ENCODE measurements around the gene TBPL1. TPM values are rescaled to one million over a fixed set of nuclear protein-coding genes. Genes with fewer than 3 reads are reported as not detected.

Gene TBPL1
- polyA plus RNA-seq, 2 of the 4 experiments (the other 2 are of a cell fraction) = 22.4 to 41.1 TPM

DNA sequence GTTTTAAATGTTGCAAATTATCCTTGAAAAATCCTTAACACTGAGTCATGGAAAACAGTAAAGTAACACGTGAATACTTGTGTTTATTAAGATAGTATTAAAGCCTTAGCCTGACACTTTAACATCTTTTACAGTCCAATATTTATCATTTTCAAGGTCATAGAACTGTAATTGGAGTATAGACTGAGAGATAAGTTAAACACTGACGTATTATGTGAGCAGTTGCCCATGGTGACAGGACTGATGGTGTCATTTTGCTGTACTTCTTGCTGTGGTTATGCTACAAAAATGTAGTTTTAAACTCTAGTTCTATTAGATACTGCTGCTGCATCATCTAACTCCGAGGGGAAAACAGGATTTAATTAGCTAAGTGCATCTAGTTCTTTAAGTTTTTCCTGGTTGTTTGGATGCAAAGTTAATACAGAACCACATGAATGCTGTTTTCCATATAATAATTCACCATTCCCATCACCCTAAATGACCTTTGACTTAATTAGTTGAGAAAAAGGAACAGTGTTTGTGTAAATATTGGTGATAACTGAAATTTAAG, 61.6 kb downstream of the TBPL1 start:
- H3K4me2 ChIP-seq = no peak overlapping the region
- DNase-seq (ENCODE audit: low read depth in 1 of 2, low spot score in 1 of 2) (no peak), FAIRE-seq (no peak), ATAC-seq (no peak)
- no peak overlapping the region for H3K4me3 ChIP-seq
- peaks cover 3% of the 10 kb centered on the region; the same call in 1 of the 3 replicates for H3K4me1 ChIP-seq
- POLR2A ChIA-PET = no interaction called here
- CTCF ChIA-PET = interaction anchor here (0.7 to 1.0 kb wide), 2 partner anchors 9 to 11 kb away, joined by 3 read pairs; no protein-coding TSS in a partner anchor
- no peak overlapping the region for H3K27ac ChIP-seq
- TF ChIP-seq ELK1 (IDR thresholded peaks at IDR 0.05; ENCODE audit: low read depth, low read length) = no peak
- no peak for TF ChIP-seq EHMT2 (IDR thresholded peaks at IDR 0.05; ENCODE audit: low read depth)
- 59% methylated on average over 3 of the region's 3 CpGs for WGBS (ENCODE audit: missing lambda C conversion rate)
- no peaks in the 10 kb centered on the region for H3K9me3 ChIP-seq

GRCh38 chr6:134015719-134016557, 62.9 kb downstream of the TBPL1 start:
- H3K27ac ChIP-seq = no peak overlapping the region
- DNase-seq (ENCODE audit: low read depth in 1 of 2, low spot score in 1 of 2) = no peak

GRCh38 chr6:134016558-134016814, 63.5 kb downstream of the TBPL1 start:
- Histone ChIP-seq H3K9me3 (no peaks in the 10 kb centered on the region), H3K4me2 (no peak overlapping the region), H3K4me3 (no peak overlapping the region), H3K27ac (no peak overlapping the region), H3K4me1 (peaks cover 3% of the 10 kb centered on the region; the same call in 1 of the 3 replicates)
- ChIA-PET CTCF (interaction anchor here (0.8 to 1.1 kb wide), 2 partner anchors 12 to 47 kb away, joined by 3 to 5 read pairs; no protein-coding TSS in a partner anchor), POLR2A (no interaction called here)
- ATAC-seq = no peak
- TF ChIP-seq MAZ (IDR thresholded peaks at IDR 0.05; ENCODE audit: borderline replicate concordance, low read depth, low read length) = no peak
- no peak for TF ChIP-seq EHMT2 (IDR thresholded peaks at IDR 0.05; ENCODE audit: low read depth)
- TF ChIP-seq CHD4 (IDR thresholded peaks at IDR 0.05; ENCODE audit: borderline replicate concordance) = no peak
- TF ChIP-seq ZSCAN20 (CRISPR knock-in tag; IDR thresholded peaks at IDR 0.05) = no peak
- TF ChIP-seq, protein P1, sequence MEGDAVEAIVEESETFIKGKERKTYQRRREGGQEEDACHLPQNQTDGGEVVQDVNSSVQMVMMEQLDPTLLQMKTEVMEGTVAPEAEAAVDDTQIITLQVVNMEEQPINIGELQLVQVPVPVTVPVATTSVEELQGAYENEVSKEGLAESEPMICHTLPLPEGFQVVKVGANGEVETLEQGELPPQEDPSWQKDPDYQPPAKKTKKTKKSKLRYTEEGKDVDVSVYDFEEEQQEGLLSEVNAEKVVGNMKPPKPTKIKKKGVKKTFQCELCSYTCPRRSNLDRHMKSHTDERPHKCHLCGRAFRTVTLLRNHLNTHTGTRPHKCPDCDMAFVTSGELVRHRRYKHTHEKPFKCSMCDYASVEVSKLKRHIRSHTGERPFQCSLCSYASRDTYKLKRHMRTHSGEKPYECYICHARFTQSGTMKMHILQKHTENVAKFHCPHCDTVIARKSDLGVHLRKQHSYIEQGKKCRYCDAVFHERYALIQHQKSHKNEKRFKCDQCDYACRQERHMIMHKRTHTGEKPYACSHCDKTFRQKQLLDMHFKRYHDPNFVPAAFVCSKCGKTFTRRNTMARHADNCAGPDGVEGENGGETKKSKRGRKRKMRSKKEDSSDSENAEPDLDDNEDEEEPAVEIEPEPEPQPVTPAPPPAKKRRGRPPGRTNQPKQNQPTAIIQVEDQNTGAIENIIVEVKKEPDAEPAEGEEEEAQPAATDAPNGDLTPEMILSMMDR (IDR thresholded peaks at IDR 0.05) = no peak
- TF ChIP-seq KDM5A (IDR thresholded peaks at IDR 0.05) = no peak
- TF ChIP-seq HOXB13 (CRISPR knock-in tag; IDR thresholded peaks at IDR 0.05; ENCODE audit: low read depth) = no peak
- TF ChIP-seq RFX5 (IDR thresholded peaks at IDR 0.05) = no peak
- no peak for TF ChIP-seq SMC3 (IDR thresholded peaks at IDR 0.05)
- no peak for TF ChIP-seq NR3C1 (IDR thresholded peaks at IDR 0.05)
- no peak for TF ChIP-seq ZNF302 (CRISPR knock-in tag; IDR thresholded peaks at IDR 0.05)
- TF ChIP-seq ELK1 (IDR thresholded peaks at IDR 0.05; ENCODE audit: low read depth, low read length) = no peak
- no peak for TF ChIP-seq TFCP2L1 (CRISPR knock-in tag; IDR thresholded peaks at IDR 0.05)
- TF ChIP-seq TP53 (CRISPR knock-in tag; IDR thresholded peaks at IDR 0.05) = no peak
- TF ChIP-seq CHD2 (IDR thresholded peaks at IDR 0.05; ENCODE audit: low read length, partially characterized antibody) = no peak
- TF ChIP-seq, protein P2, sequence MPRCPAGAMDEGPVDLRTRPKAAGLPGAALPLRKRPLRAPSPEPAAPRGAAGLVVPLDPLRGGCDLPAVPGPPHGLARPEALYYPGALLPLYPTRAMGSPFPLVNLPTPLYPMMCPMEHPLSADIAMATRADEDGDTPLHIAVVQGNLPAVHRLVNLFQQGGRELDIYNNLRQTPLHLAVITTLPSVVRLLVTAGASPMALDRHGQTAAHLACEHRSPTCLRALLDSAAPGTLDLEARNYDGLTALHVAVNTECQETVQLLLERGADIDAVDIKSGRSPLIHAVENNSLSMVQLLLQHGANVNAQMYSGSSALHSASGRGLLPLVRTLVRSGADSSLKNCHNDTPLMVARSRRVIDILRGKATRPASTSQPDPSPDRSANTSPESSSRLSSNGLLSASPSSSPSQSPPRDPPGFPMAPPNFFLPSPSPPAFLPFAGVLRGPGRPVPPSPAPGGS (IDR thresholded peaks at IDR 0.05) = no peak
- no peak for TF ChIP-seq MAFK (IDR thresholded peaks at IDR 0.05; ENCODE audit: partially characterized antibody)
- TF ChIP-seq, protein P3, sequence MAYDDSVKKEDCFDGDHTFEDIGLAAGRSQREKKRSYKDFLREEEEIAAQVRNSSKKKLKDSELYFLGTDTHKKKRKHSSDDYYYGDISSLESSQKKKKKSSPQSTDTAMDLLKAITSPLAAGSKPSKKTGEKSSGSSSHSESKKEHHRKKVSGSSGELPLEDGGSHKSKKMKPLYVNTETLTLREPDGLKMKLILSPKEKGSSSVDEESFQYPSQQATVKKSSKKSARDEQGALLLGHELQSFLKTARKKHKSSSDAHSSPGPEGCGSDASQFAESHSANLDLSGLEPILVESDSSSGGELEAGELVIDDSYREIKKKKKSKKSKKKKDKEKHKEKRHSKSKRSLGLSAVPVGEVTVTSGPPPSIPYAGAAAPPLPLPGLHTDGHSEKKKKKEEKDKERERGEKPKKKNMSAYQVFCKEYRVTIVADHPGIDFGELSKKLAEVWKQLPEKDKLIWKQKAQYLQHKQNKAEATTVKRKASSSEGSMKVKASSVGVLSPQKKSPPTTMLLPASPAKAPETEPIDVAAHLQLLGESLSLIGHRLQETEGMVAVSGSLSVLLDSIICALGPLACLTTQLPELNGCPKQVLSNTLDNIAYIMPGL (CRISPR knock-in tag; IDR thresholded peaks at IDR 0.05; ENCODE audit: borderline replicate concordance) = no peak
- no peak for FAIRE-seq
- DNase-seq (ENCODE audit: low read depth in 1 of 2, low spot score in 1 of 2) = no peak

More at GRCh38 chr6:134015719-134016557, 62.9 kb downstream of the TBPL1 start:
- TF ChIP-seq EHF (CRISPR knock-in tag; IDR thresholded peaks at IDR 0.05) (no peak), ZNF302 (CRISPR knock-in tag; IDR thresholded peaks at IDR 0.05) (no peak), CBX8 (IDR thresholded peaks at IDR 0.05) (no peak), NPAS2 (CRISPR knock-in tag; IDR thresholded peaks at IDR 0.05; ENCODE audit: borderline replicate concordance) (no peak), BHLHE40 (IDR thresholded peaks at IDR 0.05; ENCODE audit: low read depth, low read length) (no peak), ZC3H11A (IDR thresholded peaks at IDR 0.05) (no peak), HOXB5 (CRISPR knock-in tag; IDR thresholded peaks at IDR 0.05) (no peak), FOSB (CRISPR knock-in tag; IDR thresholded peaks at IDR 0.05) (no peak), ZFP36 (IDR thresholded peaks at IDR 0.05; ENCODE audit: borderline replicate concordance, partially characterized antibody) (no peak), RCOR1 (IDR thresholded peaks at IDR 0.05; ENCODE audit: low read depth, low read length) (no peak)
- 70% methylated on average over 5 of the region's 5 CpGs for WGBS (ENCODE audit: missing lambda C conversion rate)
- FAIRE-seq = no peak
- Histone ChIP-seq H3K4me1 (peaks cover 3% of the 10 kb centered on the region; the same call in 1 of the 3 replicates), H3K4me3 (no peak overlapping the region), H3K4me2 (0 out of 3 replicates have a peak overlapping the region, but pooled peaks have one; percentile 22), H3K9me3 (no peaks in the 10 kb centered on the region)
- ATAC-seq = no peak
- POLR2A ChIA-PET = no interaction called here
- CTCF ChIA-PET = no interaction called here
